AG09309 (cell line): ENCODE results near the gene COL13A1.

Source experiments
- DNase-seq: peaks from one replicate; pipeline ENCODE4 v3.0.0-alpha.2; 2010; ENCODE audit warnings: low read depth
- H3K4me3 ChIP-seq: 2 replicates; pipeline ENCODE4 v1.5.1; 2011; ENCODE audit warnings: mild to moderate bottlenecking, low read depth, low read length, moderate library complexity; ENCODE audit not compliant: control insufficient read depth
- TF ChIP-seq, protein P1 (sequence below): IDR thresholded peaks from 2 replicates; pipeline ENCODE4 v1.5.1; 2011; ENCODE audit warnings: mild to moderate bottlenecking, low read depth, low read length, inconsistent platforms; ENCODE audit not compliant: insufficient read depth, control insufficient read depth; ENCODE audit errors: missing control alignments

The COL13A1 gene

DNA sequence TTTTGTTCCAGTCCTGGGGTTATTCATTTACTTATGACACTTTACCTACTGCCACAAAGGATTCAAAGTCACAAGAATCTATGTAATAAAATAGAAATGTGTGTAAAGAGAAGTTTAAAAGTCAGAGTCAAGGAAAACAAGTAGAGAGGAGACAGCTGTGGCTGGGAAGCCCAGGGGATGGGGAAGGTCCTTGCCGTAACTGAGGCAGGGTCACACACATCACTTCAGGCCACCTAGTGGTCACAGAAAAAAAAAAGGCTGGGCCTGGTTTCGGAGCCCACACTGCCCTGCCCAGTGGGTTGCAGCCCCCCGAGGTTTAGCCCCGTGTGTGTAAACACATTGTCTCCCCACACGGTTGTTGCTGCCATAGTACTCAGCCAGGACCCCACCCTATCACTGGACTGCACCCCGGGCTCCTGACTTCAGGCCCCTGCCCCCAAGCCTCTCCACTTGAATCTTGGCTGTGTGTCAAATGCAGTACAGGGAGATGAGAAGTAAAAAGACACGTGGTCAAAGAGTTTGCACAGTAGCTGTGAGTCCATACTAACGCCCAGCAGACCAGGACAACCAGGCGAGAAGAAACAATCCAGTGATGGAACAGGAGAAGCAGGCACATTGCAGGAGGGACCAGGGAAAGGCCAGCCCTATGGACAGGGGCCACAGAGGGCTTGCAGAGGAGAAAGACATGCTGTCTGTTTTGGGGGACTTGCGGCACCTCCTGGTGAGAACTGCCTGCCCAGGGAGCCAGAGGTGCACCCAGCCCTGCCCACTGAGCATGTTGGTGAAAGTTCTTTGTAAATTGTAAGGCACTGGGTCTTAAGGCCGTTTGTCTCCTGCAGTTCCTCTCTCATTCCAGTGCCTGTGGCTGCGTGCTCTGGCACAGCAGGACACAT lies 159.5 kb downstream of the COL13A1 start:
- DNase-seq, result no peak
- no peak overlapping the region for H3K4me3 ChIP-seq
- TF ChIP-seq, protein P1, sequence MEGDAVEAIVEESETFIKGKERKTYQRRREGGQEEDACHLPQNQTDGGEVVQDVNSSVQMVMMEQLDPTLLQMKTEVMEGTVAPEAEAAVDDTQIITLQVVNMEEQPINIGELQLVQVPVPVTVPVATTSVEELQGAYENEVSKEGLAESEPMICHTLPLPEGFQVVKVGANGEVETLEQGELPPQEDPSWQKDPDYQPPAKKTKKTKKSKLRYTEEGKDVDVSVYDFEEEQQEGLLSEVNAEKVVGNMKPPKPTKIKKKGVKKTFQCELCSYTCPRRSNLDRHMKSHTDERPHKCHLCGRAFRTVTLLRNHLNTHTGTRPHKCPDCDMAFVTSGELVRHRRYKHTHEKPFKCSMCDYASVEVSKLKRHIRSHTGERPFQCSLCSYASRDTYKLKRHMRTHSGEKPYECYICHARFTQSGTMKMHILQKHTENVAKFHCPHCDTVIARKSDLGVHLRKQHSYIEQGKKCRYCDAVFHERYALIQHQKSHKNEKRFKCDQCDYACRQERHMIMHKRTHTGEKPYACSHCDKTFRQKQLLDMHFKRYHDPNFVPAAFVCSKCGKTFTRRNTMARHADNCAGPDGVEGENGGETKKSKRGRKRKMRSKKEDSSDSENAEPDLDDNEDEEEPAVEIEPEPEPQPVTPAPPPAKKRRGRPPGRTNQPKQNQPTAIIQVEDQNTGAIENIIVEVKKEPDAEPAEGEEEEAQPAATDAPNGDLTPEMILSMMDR, result peak; percentile 37

DNA sequence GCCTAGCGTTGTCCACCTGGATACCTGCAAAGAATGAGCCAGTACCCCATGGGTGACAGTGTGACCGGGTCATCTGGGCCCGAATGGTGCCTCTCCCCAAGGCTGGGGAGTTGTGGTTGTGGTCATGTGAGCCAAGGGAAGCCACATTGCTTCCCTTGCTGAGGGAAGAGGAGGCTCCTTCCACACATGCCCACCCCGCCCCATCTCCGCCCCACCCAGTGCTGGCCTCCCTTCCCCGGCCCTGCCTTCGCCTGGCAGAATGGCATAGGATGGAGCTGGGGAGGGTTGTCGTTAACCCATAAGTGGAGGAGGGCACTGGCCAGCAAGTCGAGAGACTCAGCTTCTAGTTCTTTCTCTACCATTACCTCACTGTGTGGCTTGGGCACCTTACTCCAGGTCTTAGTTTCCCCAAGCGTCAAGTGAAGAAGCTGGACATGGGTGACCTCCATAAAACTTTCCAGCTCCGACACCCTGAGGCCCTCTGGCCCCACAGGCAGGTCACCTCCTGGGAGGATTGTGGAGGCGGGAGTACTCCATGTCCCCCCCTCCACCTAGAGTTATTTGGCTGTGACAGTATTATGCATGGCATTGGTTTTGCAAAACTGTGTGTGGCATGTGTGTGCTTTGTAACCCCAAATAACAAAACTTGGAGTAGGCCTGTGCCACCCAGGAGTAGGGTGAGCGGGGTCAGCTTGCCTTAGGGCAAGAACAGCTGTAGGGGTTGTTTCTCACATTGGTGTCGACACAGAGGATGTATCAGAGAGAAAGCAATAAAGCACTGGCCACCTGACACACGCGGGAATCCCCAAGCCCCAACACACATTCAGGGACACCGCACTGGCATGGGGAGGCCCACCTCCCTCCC lies 160.4 kb downstream of the COL13A1 start:
- no peak for DNase-seq
- TF ChIP-seq, protein P1, result no peak
- H3K4me3 ChIP-seq, result no peak overlapping the region

DNA sequence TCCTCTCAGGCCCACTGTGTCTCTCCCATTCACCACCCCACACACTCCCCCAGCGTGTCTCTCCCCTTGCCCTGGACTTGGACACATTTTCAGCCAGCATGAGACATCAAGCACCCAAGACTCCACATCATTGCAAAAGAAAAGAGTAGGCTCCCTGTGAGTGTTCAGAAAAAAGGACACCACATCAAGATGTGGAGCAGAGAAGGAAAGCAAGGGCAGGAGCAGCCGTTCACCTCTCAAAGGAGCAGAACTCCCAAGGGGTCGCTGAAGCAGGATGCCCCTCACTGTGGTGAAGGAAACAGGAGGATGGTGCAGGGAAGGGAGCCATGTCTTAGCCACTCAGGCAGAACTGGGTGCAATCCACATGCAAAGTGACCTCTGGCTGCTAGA lies 161.0 kb downstream of the COL13A1 start:
- TF ChIP-seq, protein P1, result no peak
- DNase-seq, result no peak
- H3K4me3 ChIP-seq, result no peak overlapping the region

DNA sequence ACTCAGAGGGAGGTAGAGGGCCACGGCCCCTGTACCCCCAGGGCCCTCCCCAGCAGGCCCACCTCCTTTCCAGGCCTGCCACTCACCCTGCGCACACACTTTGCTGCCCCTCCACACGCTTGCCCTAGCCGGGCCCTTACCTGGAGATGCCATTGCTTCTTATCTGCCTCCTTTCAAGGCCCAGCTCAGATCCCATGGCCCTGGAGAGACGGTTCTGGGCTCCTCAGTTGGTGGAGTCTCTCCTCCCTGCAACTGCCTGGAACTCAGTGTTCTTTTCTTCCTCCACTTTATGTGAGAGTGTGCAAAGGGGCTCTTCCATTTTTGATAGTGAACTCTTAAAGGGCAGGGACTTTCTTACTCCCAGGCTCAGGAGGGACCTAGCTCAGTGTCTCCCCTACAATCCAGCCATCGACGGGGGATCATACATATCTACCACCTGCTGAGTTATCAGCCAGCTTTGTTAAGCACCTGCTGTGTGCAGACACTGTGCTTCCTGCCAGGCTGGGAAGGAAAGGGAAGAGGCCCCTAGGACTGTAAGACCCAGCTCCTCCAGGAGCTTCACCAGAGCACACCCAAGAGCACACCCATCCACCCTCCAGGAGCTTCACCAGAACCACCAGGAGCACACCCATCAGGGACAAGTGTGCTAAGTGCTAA lies 161.6 kb downstream of the COL13A1 start:
- no peak for DNase-seq
- H3K4me3 ChIP-seq, result no peak overlapping the region
- TF ChIP-seq, protein P1, result no peak

DNA sequence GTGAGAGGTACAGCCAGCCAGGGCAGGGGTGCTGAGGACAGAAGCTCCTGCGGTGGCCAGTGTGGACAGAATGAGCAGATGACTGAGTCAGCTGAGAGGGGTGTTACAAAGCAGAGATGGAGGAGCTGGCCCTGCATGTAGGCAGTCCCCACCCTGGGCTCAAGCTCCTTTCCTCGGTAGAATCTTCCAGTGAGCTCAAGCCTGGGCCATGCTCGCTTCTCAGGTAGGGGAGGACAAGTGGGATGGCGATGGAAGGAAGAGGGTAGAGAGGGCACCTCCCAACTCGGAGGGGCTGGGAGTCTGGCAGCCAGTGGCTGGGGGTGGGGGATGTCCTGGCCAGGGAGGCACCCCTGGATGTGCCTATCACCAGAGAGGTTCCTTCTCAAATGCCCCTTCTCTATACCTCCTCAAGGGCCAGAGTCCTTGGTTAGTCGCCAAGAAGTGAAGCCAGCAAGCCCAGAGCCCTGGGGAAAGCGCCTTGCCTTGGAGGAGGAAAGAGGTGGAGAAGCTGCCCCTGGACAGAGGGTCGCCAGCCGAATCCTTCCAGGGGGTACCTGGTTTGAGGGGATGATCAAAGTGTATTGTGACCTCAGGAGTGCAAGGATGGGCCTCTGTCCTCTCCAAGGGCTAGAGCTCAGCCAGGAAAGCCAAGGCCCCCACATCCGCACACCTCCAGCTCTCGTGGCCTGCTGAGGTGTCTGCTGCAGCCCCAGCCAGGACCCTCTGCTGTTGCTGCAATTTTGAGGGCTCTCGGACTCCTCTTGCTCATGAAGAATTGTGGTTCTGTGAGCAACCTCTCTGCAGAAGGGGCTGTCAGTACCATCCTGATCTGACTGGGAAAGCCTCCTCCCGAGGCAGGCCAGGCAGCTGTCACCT lies 162.4 kb downstream of the COL13A1 start:
- TF ChIP-seq, protein P1, result no peak
- DNase-seq, result no peak
- H3K4me3 ChIP-seq, result no peak overlapping the region
